Smooth muscle cell (in vitro differentiated cells): ENCODE measurements around the gene UPF3A. TPM values are rescaled to one million over a fixed set of nuclear protein-coding genes. Genes with fewer than 3 reads are reported as not detected.

ENCODE experiments used
- DNase-seq: peaks from one replicate; lab custom pipeline; 2025; ENCODE audit not compliant: unreplicated experiment; lab: John Stamatoyannopoulos, UW
- H2AFZ ChIP-seq: fragments of 200-600 bp; sonication (generic); 2 replicates; pipeline ENCODE4 v1.6.0; 2016; ENCODE audit warnings: antibody characterized with exemption, low read depth, mild to moderate bottlenecking
- H3F3A ChIP-seq: fragments of 200-600 bp; sonication (generic); 2 replicates; pipeline ENCODE4 v1.6.0; 2017; ENCODE audit warnings: antibody characterized with exemption, low read depth
- H3K27ac ChIP-seq: fragments of 200-600 bp; sonication (generic); 2 replicates; pipeline ENCODE4 v1.5.1; 2016; ENCODE audit warnings: low read depth, mild to moderate bottlenecking
- H3K27me3 ChIP-seq: fragments of 200-600 bp; sonication (generic); 2 replicates; pipeline ENCODE4 v1.6.1; 2016; ENCODE audit warnings: low read depth, mild to moderate bottlenecking
- H3K36me3 ChIP-seq: fragments of 200-600 bp; sonication (generic); 2 replicates; pipeline ENCODE4 v1.5.1; 2016; ENCODE audit warnings: low read depth
- H3K4me1 ChIP-seq: fragments of 200-600 bp; sonication (generic); 2 replicates; pipeline ENCODE4 v1.5.1; 2016; ENCODE audit warnings: low read depth
- H3K4me2 ChIP-seq: fragments of 200-600 bp; sonication (generic); 2 replicates; pipeline ENCODE4 v1.6.0; 2016; ENCODE audit warnings: mild to moderate bottlenecking
- H3K4me3 ChIP-seq: fragments of 200-600 bp; sonication (generic); 2 replicates; pipeline ENCODE4 v1.5.1; 2016; ENCODE audit warnings: mild to moderate bottlenecking
- H3K79me2 ChIP-seq: fragments of 200-600 bp; sonication (generic); 2 replicates; pipeline ENCODE4 v1.6.0; 2016; ENCODE audit warnings: low read depth, mild to moderate bottlenecking
- H3K9ac ChIP-seq: fragments of 200-600 bp; sonication (generic); 2 replicates; pipeline ENCODE4 v1.6.0; 2016; ENCODE audit warnings: low read depth
- H3K9me3 ChIP-seq: fragments of 200-600 bp; sonication (generic); replicated peaks from 2 replicates; pipeline ENCODE4 v1.5.1; 2016; ENCODE audit warnings: low read depth
- H4K20me1 ChIP-seq: fragments of 200-600 bp; sonication (generic); 2 replicates; pipeline ENCODE4 v1.6.0; 2016; ENCODE audit warnings: low read depth
- CTCF ChIP-seq: fragments of 200-600 bp; sonication (generic); IDR thresholded peaks from 2 replicates; pipeline ENCODE4 v1.5.1; 2017; ENCODE audit warnings: borderline replicate concordance, mild to moderate bottlenecking, antibody characterized with exemption; ENCODE audit not compliant: insufficient read depth, poor library complexity, severe bottlenecking
- WGBS: methylation state at CpG from one replicate; pipeline ENCODE4 v1.1.7; 2016; ENCODE audit warnings: low lambda C conversion rate; 5-methylcytosine and 5-hydroxymethylcytosine counted together
- polyA plus RNA-seq: library from polyadenylated mRNA; unstranded; fragments of >200 nt; fragmentation: Nextera tagmentation; extraction: Ambion mirVana; gene quantifications from 2 replicates; pipeline ENCODE4 v1.2.1, GENCODE V29; 2016
- total RNA-seq: library from RNA; depleted of rRNA; stranded (reverse); fragments of >200 nt; gene quantifications from 2 replicates; pipeline ENCODE4 v1.2.3, GENCODE V29; 2014

The UPF3A gene
- total and polyA plus RNA-seq, 2 experiments from 2014 or later = 22.4 to 34.1 TPM

GRCh38 chr13:114257014-114257413 is 24.4 kb upstream of the UPF3A start:
- H3K79me2 ChIP-seq = no peaks in the 10 kb centered on the region
- WGBS = 74% methylated on average over 4 of the region's 4 CpGs

GRCh38 chr13:114258589-114258988 is 22.8 kb upstream of the UPF3A start:
- no peak for TF ChIP-seq CTCF
- Histone ChIP-seq H4K20me1 (peaks cover 7% of the 10 kb centered on the region), H3K27me3 (no peaks in the 10 kb centered on the region), H3K9me3 (no peaks in the 10 kb centered on the region), H2AFZ (no peak overlapping the region), H3K9ac (no peak overlapping the region), H3K79me2 (no peaks in the 10 kb centered on the region), H3K4me1 (no peaks in the 10 kb centered on the region), H3K4me3 (no peak overlapping the region), H3K4me2 (no peak overlapping the region), H3K27ac (no peak overlapping the region), H3K36me3 (peaks cover 45% of the 10 kb centered on the region), H3F3A (no peaks in the 10 kb centered on the region)
- WGBS = 97% methylated on average over 8 of the region's 8 CpGs
- DNase-seq = no peak

More at GRCh38 chr13:114257014-114257413, 24.4 kb upstream of the UPF3A start:
- H3F3A ChIP-seq = no peaks in the 10 kb centered on the region
- no peak overlapping the region for H2AFZ ChIP-seq
- H3K4me3 ChIP-seq = no peak overlapping the region
- no peaks in the 10 kb centered on the region for H3K9me3 ChIP-seq
- H4K20me1 ChIP-seq = peaks cover 18% of the 10 kb centered on the region
- no peak overlapping the region for H3K9ac ChIP-seq
- no peaks in the 10 kb centered on the region for H3K27me3 ChIP-seq
- DNase-seq = no peak
- H3K36me3 ChIP-seq = peaks cover 33% of the 10 kb centered on the region
- no peak overlapping the region for H3K4me2 ChIP-seq
- no peak for TF ChIP-seq CTCF
- H3K4me1 ChIP-seq = no peaks in the 10 kb centered on the region
- no peak overlapping the region for H3K27ac ChIP-seq

GRCh38 chr13:114259374-114259773 is 22.0 kb upstream of the UPF3A start:
- no peaks in the 10 kb centered on the region for H3K27me3 ChIP-seq
- no peak overlapping the region for H3K9ac ChIP-seq
- no peak for DNase-seq
- H3K4me3 ChIP-seq = no peak overlapping the region
- no peak for TF ChIP-seq CTCF
- H3K4me2 ChIP-seq = no peak overlapping the region
- peaks cover 51% of the 10 kb centered on the region for H3K36me3 ChIP-seq
- WGBS = 96% methylated on average over 7 of the region's 7 CpGs
- H2AFZ ChIP-seq = no peak overlapping the region
- peaks cover 7% of the 10 kb centered on the region for H4K20me1 ChIP-seq
- no peak overlapping the region for H3K27ac ChIP-seq
- no peaks in the 10 kb centered on the region for H3K4me1 ChIP-seq
- no peaks in the 10 kb centered on the region for H3F3A ChIP-seq
- H3K9me3 ChIP-seq = no peaks in the 10 kb centered on the region
- no peaks in the 10 kb centered on the region for H3K79me2 ChIP-seq

- H3K4me1 ChIP-seq = no peaks in the 10 kb centered on the region
- H3K27ac ChIP-seq = no peak overlapping the region
- TF ChIP-seq CTCF = no peak
- H3K4me2 ChIP-seq = no peak overlapping the region
- 95% methylated on average over 4 of the region's 4 CpGs for WGBS
- H3K9me3 ChIP-seq = no peaks in the 10 kb centered on the region
- no peak overlapping the region for H2AFZ ChIP-seq
- H3K27me3 ChIP-seq = no peaks in the 10 kb centered on the region
- no peak overlapping the region for H3K9ac ChIP-seq
- peaks cover 52% of the 10 kb centered on the region for H3K36me3 ChIP-seq
- H3K4me3 ChIP-seq = no peak overlapping the region
- no peaks in the 10 kb centered on the region for H3K79me2 ChIP-seq
- H3F3A ChIP-seq = no peaks in the 10 kb centered on the region
- DNase-seq = no peak
- peaks cover 2% of the 10 kb centered on the region for H4K20me1 ChIP-seq
These were observed 21.4 kb upstream of the UPF3A start for GRCh38 chr13:114259974-114260373.
